GM12801 (cell line): ENCODE results near the gene NACC2.

ENCODE experiments used
- TF ChIP-seq, protein P1 (sequence below): IDR thresholded peaks from one replicate; pipeline ENCODE4 v1.5.1; 2011; ENCODE audit warnings: control low read depth; ENCODE audit not compliant: insufficient read length; ENCODE audit errors: extremely low read depth

The NACC2 gene

DNA sequence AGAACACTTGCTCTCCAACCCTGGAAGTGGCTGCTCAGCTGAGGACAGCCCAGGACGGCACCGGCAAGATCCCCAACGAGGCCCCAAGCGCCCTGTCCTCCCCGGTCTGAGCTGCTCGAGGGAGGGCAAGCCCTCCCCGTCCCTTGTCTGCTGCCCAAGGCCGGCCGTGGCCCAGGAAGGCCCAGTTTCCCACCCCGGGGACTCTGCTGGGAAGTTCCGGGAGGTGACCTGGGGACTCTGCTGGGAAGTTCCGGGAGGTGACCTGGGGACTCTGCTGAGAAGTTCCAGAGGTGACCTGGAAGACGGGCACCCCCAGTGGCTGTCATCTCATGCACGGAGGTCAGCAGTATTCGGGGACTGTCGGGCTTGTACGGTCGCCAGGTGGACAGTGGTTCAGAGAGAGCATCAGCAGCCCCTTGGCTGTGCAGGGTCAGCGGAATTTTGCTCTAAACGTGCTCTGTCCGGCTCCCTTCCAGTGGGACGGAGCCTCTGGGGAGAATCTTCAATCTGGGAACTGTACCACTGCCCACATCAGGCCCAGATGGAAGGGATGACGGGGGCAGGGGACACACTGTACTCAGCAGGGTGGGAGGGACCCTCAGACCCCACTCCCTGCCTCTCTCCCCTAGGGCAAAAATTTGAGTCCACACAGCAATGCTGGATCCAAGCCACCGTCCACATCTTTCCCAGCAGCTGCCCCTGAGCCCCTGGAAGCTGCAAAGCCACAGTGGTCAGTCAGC, 7.2 kb downstream of the NACC2 start:
- TF ChIP-seq, protein P1, sequence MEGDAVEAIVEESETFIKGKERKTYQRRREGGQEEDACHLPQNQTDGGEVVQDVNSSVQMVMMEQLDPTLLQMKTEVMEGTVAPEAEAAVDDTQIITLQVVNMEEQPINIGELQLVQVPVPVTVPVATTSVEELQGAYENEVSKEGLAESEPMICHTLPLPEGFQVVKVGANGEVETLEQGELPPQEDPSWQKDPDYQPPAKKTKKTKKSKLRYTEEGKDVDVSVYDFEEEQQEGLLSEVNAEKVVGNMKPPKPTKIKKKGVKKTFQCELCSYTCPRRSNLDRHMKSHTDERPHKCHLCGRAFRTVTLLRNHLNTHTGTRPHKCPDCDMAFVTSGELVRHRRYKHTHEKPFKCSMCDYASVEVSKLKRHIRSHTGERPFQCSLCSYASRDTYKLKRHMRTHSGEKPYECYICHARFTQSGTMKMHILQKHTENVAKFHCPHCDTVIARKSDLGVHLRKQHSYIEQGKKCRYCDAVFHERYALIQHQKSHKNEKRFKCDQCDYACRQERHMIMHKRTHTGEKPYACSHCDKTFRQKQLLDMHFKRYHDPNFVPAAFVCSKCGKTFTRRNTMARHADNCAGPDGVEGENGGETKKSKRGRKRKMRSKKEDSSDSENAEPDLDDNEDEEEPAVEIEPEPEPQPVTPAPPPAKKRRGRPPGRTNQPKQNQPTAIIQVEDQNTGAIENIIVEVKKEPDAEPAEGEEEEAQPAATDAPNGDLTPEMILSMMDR: no peak

DNA sequence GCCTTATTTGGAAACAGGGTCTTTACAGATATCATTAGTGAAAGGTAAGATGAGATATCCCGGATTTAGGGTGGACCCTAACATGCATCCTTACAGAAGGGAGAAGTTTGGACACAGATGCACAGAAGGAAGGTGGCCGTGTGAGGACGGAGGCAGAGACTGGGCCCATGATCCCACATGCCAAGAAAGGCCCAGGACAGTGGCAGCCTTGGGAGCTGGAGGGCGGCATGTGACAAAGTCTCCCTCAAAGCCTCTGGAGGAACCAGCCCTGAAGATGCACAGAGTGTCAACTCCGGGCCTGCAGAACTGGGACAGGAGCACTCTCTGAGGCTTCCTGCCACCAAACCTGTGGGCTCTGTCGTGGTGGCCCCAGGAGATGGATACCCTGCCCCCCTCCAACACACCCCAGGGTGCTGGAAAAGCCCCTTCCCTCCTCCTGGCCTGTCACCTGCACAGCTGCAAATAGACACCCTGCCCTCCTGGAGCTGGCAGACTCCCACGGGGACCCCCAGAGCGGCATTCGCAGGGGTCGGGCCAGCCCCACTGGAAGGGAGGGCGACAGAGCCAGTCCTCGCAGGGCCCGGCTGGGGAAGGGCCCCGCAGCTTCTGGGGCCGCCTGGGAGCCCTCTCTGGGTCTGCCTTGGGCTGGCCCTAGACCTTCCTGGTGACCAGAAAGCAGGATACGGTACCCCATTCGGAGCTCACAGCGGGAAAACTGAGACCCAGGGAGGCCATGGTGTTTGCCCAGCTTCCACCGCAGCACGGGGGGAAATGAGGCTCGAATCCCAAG, 7.9 kb downstream of the NACC2 start:
- TF ChIP-seq, protein P1: no peak

- TF ChIP-seq, protein P1: no peak
These were observed 8.7 kb downstream of the NACC2 start for GRCh38 chr9:136086213-136086881.

DNA sequence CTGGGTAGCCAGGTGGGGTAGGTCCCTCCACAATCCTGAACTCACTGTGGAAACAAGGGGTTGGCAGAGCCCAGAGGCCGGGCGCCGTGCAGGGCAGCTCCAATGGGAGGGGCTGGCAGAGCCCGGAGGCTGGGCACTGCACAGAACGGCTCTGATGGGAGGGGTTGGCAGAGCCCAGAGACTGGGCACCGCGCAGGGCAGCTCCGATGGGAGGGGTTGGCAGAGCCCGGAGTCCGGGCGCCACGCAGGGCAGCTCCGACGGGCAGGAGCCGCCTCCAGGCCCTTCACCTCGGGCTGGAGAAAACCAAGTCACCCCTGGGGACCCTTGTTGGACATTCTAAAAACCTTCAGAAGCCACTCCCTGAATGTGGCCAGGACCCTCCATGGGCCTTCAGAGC, 9.3 kb downstream of the NACC2 start:
- TF ChIP-seq, protein P1: no peak

DNA sequence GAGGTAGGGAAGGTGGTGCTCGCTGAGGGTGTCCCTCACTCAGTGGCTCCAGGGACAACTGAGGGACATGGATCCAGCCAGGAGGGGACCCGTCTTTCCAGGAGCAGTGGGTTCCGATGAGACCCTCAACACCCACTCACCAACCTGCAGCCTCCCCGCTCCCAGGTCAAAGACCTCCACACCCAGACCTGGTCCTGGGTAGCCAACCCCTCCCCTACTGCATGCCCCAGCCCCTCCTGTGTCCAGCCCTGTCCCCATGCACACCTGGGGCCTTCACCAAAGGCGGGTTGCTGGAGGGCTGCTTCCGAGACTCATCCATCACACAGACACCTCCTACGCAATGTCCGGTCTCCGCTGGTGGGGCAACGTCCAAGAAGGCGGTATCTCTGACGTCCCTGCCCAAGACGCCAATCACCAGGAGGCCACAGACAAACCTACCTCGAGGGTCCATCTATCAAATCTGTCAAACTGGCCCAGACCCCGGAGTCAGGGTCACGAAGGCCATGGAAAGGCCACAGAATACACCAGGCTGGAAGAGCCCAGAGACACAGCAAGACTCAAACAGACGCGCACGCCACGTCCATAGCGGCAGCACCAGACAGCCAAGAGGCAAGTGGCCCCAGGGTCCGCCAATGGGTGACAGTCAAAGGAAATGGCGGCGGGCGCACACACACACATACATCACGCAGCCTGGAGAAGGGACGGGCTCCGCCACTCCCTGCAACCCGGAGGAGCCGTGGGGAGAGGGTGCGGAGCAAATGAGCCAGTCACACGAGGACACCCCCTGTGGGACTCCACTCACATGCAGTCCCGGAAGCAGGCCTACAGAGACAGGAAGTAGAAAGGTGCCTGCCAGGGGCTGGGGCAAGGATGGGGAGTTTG, 10.8 kb downstream of the NACC2 start:
- TF ChIP-seq, protein P1: no peak

DNA sequence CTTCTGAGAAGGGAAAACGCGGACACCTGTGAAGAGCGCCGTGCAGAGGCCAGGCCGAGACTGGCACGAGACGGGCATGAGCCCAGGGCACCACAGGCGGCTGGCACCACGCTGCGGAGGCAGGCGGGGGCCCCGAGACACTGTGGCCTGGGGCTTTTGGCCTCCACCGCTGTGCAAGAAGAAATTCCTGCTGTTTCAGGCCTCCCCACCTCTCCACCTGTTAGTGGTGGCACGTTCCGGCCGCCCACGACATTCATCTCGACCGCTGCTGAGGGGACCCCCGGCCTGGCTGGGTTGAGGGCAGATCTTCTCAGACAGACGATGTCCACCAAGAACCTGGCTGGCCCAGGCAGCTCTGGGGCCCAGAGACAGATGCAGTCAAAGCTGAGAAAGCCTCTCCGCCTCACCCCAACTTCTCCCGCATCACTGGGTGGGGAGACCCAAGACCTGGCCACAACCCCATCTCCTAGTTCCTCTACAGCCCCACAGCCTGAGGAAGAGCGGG, 11.5 kb downstream of the NACC2 start:
- TF ChIP-seq, protein P1: no peak
